WTC11 (cell line): ENCODE data around the gene DTD1. TPM values are rescaled to one million over a fixed set of nuclear protein-coding genes. Genes with fewer than 3 reads are reported as not detected.

Source experiments
- ATAC-seq: fragments of 200-7000 bp; cut with Tn5 transposase; 2 replicates; pipeline ENCODE4 v1.10.0; 2021; ENCODE audit warnings: mild to moderate bottlenecking, moderate library complexity
- CTCF ChIA-PET: fragments of 300-600 bp; sonication (Branson Sonifier 250); formaldehyde crosslinking; loops from one replicate; lab custom pipeline; 2021; ENCODE audit warnings: antibody characterized with exemption; lab: Charles Lee
- POLR2A ChIA-PET: fragments of 350-600 bp; sonication (Branson Sonifier 250); formaldehyde crosslinking; loops from one replicate; lab custom pipeline; 2021; ENCODE audit warnings: antibody characterized with exemption; lab: Charles Lee
- DNase-seq: peaks from one replicate; pipeline ENCODE4 v3.0.0; 2021; ENCODE audit warnings: low spot score
- H3K27ac Mint-ChIP-seq: 2 replicates; pipeline ENCODE4 v1.8.0; 2021; ENCODE audit warnings: mixed read lengths
- H3K27me3 Mint-ChIP-seq: 2 replicates; pipeline ENCODE4 v1.8.0; 2021; ENCODE audit warnings: low read depth, mild to moderate bottlenecking, moderate library complexity, mixed read lengths
- H3K36me3 Mint-ChIP-seq: 2 replicates; pipeline ENCODE4 v1.8.0; 2021; ENCODE audit warnings: mixed read lengths
- H3K4me1 Mint-ChIP-seq: 2 replicates; pipeline ENCODE4 v1.8.0; 2022; ENCODE audit warnings: mixed read lengths
- H3K4me3 Mint-ChIP-seq: 2 replicates; pipeline ENCODE4 v1.8.0; 2021; ENCODE audit warnings: mild to moderate bottlenecking, moderate library complexity, mixed read lengths
- H3K9me3 Mint-ChIP-seq: 2 replicates; pipeline ENCODE4 v1.8.0; 2021; ENCODE audit warnings: mixed read lengths
- ETV6 ChIP-seq: sonication (generic); formaldehyde crosslinking; IDR thresholded peaks from 2 replicates; pipeline ENCODE4 v1.8.1; 2022; ENCODE audit warnings: mild to moderate bottlenecking, missing genetic modification reagents
- HMGA2 ChIP-seq: fragments of 250-450 bp; sonication (Bioruptor Pico); IDR thresholded peaks from 2 replicates; pipeline ENCODE4 v1.4.0; 2021; ENCODE audit warnings: mild to moderate bottlenecking, moderate library complexity
- IRF2 ChIP-seq: sonication (generic); formaldehyde crosslinking; IDR thresholded peaks from 2 replicates; pipeline ENCODE4 v1.8.0; 2022; ENCODE audit warnings: low read depth, missing genetic modification reagents, borderline replicate concordance
- JAZF1 ChIP-seq: fragments of 250-450 bp; sonication (Bioruptor Pico); IDR thresholded peaks from 2 replicates; pipeline ENCODE4 v1.9.0; 2021; ENCODE audit warnings: moderate library complexity, mild to moderate bottlenecking, inconsistent platforms
- KAT7 ChIP-seq: sonication (generic); formaldehyde crosslinking; IDR thresholded peaks from 2 replicates; pipeline ENCODE4 v1.8.1; 2023; ENCODE audit warnings: missing genetic modification reagents, mild to moderate bottlenecking, borderline replicate concordance
- MXD4 ChIP-seq: fragments of 250-450 bp; sonication (Bioruptor Pico); IDR thresholded peaks from 2 replicates; pipeline ENCODE4 v1.8.0; 2021; ENCODE audit warnings: mild to moderate bottlenecking, moderate library complexity, borderline replicate concordance
- MYBL2 ChIP-seq: sonication (generic); formaldehyde crosslinking; IDR thresholded peaks from 2 replicates; pipeline ENCODE4 v1.8.1; 2023; ENCODE audit warnings: mild to moderate bottlenecking, moderate library complexity, missing genetic modification reagents
- NR2C2 ChIP-seq: sonication (generic); formaldehyde crosslinking; IDR thresholded peaks from 2 replicates; pipeline ENCODE4 v1.8.0; 2022; ENCODE audit warnings: mild to moderate bottlenecking, missing genetic modification reagents
- OVOL2 ChIP-seq: fragments of 250-450 bp; sonication (Bioruptor Pico); IDR thresholded peaks from 2 replicates; pipeline ENCODE4 v1.9.0; 2021; ENCODE audit warnings: mild to moderate bottlenecking, borderline replicate concordance
- TEAD4 ChIP-seq: sonication (generic); formaldehyde crosslinking; IDR thresholded peaks from 2 replicates; pipeline ENCODE4 v1.8.0; 2022; ENCODE audit warnings: mild to moderate bottlenecking, missing genetic modification reagents
- ZNF317 ChIP-seq: sonication (generic); formaldehyde crosslinking; IDR thresholded peaks from 2 replicates; pipeline ENCODE4 v1.8.1; 2023; ENCODE audit warnings: low read depth, mild to moderate bottlenecking, moderate library complexity, missing genetic modification reagents, borderline replicate concordance
- ZNF396 ChIP-seq: fragments of 250-450 bp; sonication (Bioruptor Pico); IDR thresholded peaks from 2 replicates; pipeline ENCODE4 v1.8.0; 2021; ENCODE audit warnings: mild to moderate bottlenecking, moderate library complexity, borderline replicate concordance
- total RNA-seq: library from RNA; stranded (reverse); gene quantifications from 3 replicates; pipeline ENCODE4 v1.2.3, GENCODE V29; 2021
- TF ChIP-seq, protein P1 (sequence below): fragments of 250-450 bp; sonication (Bioruptor Pico); IDR thresholded peaks from 2 replicates; pipeline ENCODE4 v1.9.0; 2021; ENCODE audit warnings: mild to moderate bottlenecking
- TF ChIP-seq, protein P2 (sequence below): sonication (generic); formaldehyde crosslinking; IDR thresholded peaks from 2 replicates; pipeline ENCODE4 v1.8.1; 2022; ENCODE audit warnings: mild to moderate bottlenecking, missing genetic modification reagents, moderate library complexity, borderline replicate concordance
- TF ChIP-seq, protein P3 (sequence below): sonication (generic); formaldehyde crosslinking; IDR thresholded peaks from 2 replicates; pipeline ENCODE4 v1.8.1; 2023; ENCODE audit warnings: mild to moderate bottlenecking, moderate library complexity, missing genetic modification reagents
- TF ChIP-seq, protein P4 (sequence below): fragments of 200-600 bp; IDR thresholded peaks from 2 replicates; pipeline ENCODE4 v1.8.0; 2022; ENCODE audit warnings: antibody characterized with exemption
- TF ChIP-seq, protein P5 (sequence below): sonication (generic); formaldehyde crosslinking; IDR thresholded peaks from 2 replicates; pipeline ENCODE4 v1.8.0; 2023; ENCODE audit warnings: missing genetic modification reagents
- TF ChIP-seq, protein P6 (sequence below): sonication (generic); formaldehyde crosslinking; IDR thresholded peaks from 2 replicates; pipeline ENCODE4 v1.8.1; 2023; ENCODE audit warnings: mild to moderate bottlenecking, missing genetic modification reagents, borderline replicate concordance

Gene DTD1
- total RNA-seq, 1 experiment from 2014 or later = 71.1 TPM

DNA sequence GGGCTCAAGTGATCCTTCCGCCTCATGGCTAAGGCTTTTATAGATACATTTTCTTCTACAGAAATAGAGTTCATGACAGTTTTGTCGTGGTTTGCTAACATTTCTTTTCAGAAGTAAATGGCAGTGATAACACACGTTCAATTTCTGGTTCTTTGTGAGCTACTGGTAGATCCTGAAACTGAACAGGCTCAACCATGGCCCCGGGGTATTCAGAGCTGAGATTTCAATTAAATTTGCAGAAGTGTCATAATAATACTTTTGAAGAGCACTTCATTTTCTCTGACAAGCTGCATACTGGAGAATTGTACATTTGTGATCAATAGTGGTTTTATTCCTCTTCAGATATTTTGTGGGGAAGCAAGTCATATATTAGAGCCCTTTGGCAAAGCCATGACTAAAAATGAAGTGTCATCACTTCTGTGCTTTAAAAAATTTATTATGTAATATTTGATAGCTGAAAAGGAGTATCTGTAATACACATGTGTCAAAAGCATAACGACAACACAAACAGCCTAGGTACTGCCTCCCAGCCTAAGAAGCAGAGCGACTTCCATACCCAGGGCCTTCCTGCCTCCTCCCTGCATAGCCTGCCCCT, 141.5 kb downstream of the DTD1 start (continued):
- TF ChIP-seq, protein P1, sequence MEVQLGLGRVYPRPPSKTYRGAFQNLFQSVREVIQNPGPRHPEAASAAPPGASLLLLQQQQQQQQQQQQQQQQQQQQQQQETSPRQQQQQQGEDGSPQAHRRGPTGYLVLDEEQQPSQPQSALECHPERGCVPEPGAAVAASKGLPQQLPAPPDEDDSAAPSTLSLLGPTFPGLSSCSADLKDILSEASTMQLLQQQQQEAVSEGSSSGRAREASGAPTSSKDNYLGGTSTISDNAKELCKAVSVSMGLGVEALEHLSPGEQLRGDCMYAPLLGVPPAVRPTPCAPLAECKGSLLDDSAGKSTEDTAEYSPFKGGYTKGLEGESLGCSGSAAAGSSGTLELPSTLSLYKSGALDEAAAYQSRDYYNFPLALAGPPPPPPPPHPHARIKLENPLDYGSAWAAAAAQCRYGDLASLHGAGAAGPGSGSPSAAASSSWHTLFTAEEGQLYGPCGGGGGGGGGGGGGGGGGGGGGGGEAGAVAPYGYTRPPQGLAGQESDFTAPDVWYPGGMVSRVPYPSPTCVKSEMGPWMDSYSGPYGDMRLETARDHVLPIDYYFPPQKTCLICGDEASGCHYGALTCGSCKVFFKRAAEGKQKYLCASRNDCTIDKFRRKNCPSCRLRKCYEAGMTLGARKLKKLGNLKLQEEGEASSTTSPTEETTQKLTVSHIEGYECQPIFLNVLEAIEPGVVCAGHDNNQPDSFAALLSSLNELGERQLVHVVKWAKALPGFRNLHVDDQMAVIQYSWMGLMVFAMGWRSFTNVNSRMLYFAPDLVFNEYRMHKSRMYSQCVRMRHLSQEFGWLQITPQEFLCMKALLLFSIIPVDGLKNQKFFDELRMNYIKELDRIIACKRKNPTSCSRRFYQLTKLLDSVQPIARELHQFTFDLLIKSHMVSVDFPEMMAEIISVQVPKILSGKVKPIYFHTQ (CRISPR knock-in tag) = no peak

DNA sequence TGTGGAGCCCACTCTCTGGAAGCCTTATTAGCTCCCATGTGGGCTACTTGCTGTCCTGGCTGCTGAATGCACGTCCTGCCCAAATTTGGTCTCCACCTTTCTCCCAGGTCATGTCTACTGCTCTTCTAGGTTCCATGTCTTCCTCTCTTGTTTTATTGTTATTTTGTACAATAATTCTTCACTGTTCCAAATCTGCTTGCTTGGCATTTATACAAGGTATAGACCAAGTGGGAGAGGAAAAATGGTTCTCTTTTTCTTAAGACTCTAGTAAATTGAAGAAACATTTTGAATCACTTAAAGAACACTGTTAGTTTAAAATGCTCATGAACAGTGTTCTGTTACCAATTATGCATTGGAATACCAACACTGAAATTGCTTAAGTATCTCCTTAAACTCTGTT, 144.1 kb downstream of the DTD1 start:
- Mint-ChIP-seq H3K36me3 (no peaks in the 10 kb centered on the region), H3K9me3 (no peaks in the 10 kb centered on the region), H3K4me3 (no peak overlapping the region), H3K4me1 (peaks cover 17% of the 10 kb centered on the region), H3K27ac (no peak overlapping the region), H3K27me3 (no peaks in the 10 kb centered on the region)
- ATAC-seq (no peak), DNase-seq (no peak)
- ChIA-PET POLR2A (no interaction called here), CTCF (no interaction called here)
- TF ChIP-seq IRF2 (CRISPR knock-in tag) (no peak), MXD4 (CRISPR knock-in tag) (no peak), NR2C2 (CRISPR knock-in tag) (no peak), HMGA2 (CRISPR knock-in tag) (no peak), JAZF1 (CRISPR knock-in tag) (no peak), MYBL2 (CRISPR knock-in tag) (no peak), OVOL2 (CRISPR knock-in tag) (no peak), ETV6 (CRISPR knock-in tag) (no peak), ZNF317 (CRISPR knock-in tag) (no peak), TEAD4 (CRISPR knock-in tag) (no peak), ZNF396 (CRISPR knock-in tag) (no peak), KAT7 (CRISPR knock-in tag) (no peak)
- TF ChIP-seq, protein P2, sequence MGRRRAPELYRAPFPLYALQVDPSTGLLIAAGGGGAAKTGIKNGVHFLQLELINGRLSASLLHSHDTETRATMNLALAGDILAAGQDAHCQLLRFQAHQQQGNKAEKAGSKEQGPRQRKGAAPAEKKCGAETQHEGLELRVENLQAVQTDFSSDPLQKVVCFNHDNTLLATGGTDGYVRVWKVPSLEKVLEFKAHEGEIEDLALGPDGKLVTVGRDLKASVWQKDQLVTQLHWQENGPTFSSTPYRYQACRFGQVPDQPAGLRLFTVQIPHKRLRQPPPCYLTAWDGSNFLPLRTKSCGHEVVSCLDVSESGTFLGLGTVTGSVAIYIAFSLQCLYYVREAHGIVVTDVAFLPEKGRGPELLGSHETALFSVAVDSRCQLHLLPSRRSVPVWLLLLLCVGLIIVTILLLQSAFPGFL (CRISPR knock-in tag) = no peak
- TF ChIP-seq, protein P1 (CRISPR knock-in tag) = no peak
- TF ChIP-seq, protein P3, sequence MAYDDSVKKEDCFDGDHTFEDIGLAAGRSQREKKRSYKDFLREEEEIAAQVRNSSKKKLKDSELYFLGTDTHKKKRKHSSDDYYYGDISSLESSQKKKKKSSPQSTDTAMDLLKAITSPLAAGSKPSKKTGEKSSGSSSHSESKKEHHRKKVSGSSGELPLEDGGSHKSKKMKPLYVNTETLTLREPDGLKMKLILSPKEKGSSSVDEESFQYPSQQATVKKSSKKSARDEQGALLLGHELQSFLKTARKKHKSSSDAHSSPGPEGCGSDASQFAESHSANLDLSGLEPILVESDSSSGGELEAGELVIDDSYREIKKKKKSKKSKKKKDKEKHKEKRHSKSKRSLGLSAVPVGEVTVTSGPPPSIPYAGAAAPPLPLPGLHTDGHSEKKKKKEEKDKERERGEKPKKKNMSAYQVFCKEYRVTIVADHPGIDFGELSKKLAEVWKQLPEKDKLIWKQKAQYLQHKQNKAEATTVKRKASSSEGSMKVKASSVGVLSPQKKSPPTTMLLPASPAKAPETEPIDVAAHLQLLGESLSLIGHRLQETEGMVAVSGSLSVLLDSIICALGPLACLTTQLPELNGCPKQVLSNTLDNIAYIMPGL (CRISPR knock-in tag) = no peak
- TF ChIP-seq, protein P4, sequence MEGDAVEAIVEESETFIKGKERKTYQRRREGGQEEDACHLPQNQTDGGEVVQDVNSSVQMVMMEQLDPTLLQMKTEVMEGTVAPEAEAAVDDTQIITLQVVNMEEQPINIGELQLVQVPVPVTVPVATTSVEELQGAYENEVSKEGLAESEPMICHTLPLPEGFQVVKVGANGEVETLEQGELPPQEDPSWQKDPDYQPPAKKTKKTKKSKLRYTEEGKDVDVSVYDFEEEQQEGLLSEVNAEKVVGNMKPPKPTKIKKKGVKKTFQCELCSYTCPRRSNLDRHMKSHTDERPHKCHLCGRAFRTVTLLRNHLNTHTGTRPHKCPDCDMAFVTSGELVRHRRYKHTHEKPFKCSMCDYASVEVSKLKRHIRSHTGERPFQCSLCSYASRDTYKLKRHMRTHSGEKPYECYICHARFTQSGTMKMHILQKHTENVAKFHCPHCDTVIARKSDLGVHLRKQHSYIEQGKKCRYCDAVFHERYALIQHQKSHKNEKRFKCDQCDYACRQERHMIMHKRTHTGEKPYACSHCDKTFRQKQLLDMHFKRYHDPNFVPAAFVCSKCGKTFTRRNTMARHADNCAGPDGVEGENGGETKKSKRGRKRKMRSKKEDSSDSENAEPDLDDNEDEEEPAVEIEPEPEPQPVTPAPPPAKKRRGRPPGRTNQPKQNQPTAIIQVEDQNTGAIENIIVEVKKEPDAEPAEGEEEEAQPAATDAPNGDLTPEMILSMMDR = no peak
- TF ChIP-seq, protein P5, sequence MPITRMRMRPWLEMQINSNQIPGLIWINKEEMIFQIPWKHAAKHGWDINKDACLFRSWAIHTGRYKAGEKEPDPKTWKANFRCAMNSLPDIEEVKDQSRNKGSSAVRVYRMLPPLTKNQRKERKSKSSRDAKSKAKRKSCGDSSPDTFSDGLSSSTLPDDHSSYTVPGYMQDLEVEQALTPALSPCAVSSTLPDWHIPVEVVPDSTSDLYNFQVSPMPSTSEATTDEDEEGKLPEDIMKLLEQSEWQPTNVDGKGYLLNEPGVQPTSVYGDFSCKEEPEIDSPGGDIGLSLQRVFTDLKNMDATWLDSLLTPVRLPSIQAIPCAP (CRISPR knock-in tag) = no peak
- TF ChIP-seq, protein P6, sequence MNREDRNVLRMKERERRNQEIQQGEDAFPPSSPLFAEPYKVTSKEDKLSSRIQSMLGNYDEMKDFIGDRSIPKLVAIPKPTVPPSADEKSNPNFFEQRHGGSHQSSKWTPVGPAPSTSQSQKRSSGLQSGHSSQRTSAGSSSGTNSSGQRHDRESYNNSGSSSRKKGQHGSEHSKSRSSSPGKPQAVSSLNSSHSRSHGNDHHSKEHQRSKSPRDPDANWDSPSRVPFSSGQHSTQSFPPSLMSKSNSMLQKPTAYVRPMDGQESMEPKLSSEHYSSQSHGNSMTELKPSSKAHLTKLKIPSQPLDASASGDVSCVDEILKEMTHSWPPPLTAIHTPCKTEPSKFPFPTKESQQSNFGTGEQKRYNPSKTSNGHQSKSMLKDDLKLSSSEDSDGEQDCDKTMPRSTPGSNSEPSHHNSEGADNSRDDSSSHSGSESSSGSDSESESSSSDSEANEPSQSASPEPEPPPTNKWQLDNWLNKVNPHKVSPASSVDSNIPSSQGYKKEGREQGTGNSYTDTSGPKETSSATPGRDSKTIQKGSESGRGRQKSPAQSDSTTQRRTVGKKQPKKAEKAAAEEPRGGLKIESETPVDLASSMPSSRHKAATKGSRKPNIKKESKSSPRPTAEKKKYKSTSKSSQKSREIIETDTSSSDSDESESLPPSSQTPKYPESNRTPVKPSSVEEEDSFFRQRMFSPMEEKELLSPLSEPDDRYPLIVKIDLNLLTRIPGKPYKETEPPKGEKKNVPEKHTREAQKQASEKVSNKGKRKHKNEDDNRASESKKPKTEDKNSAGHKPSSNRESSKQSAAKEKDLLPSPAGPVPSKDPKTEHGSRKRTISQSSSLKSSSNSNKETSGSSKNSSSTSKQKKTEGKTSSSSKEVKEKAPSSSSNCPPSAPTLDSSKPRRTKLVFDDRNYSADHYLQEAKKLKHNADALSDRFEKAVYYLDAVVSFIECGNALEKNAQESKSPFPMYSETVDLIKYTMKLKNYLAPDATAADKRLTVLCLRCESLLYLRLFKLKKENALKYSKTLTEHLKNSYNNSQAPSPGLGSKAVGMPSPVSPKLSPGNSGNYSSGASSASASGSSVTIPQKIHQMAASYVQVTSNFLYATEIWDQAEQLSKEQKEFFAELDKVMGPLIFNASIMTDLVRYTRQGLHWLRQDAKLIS (CRISPR knock-in tag) = no peak
